HL-60 (cell line): ENCODE measurements around the gene OR1D5.

Experiments used
- GABPA ChIP-seq: IDR thresholded peaks from 2 replicates; pipeline ENCODE4 v1.6.1; 2012; ENCODE audit warnings: low read depth
- POLR2AphosphoS5 ChIP-seq: IDR thresholded peaks from 2 replicates; pipeline ENCODE4 v1.6.1; 2012; ENCODE audit warnings: low read depth
- SPI1 ChIP-seq: IDR thresholded peaks from 2 replicates; pipeline ENCODE4 v1.6.1; 2012; ENCODE audit warnings: low read depth, mild to moderate bottlenecking, borderline replicate concordance
- TF ChIP-seq, protein P1 (sequence below): IDR thresholded peaks from one replicate; pipeline ENCODE4 v1.5.1; 2011; ENCODE audit warnings: low read length, control low read depth, inconsistent platforms; ENCODE audit not compliant: insufficient read depth
- TF ChIP-seq, protein P2 (sequence below): IDR thresholded peaks from 2 replicates; pipeline ENCODE4 v1.6.1; 2012; ENCODE audit warnings: low read depth; ENCODE audit not compliant: insufficient replicate concordance

DNA sequence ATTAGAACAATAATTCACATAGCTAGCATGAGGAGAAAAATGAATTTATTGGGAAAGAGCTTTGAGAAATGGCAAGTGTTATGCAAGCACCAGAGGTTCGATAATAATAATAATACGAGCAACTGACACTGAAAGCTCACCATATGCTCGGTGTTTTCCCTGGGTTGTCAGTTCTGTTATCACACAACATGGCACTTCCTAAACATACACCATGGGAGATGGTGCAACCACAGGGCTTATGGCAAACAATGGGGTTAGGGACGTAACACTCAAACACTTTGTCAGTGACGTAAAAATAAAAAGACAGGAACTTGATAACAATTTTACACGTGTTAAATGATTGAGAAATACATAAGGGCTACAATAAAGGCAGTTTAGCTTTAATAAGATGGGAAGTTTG, 23.7 kb downstream of the OR1D5 start:
- TF ChIP-seq POLR2AphosphoS5 (no peak), GABPA (no peak), SPI1 (no peak)
- TF ChIP-seq, protein P1, sequence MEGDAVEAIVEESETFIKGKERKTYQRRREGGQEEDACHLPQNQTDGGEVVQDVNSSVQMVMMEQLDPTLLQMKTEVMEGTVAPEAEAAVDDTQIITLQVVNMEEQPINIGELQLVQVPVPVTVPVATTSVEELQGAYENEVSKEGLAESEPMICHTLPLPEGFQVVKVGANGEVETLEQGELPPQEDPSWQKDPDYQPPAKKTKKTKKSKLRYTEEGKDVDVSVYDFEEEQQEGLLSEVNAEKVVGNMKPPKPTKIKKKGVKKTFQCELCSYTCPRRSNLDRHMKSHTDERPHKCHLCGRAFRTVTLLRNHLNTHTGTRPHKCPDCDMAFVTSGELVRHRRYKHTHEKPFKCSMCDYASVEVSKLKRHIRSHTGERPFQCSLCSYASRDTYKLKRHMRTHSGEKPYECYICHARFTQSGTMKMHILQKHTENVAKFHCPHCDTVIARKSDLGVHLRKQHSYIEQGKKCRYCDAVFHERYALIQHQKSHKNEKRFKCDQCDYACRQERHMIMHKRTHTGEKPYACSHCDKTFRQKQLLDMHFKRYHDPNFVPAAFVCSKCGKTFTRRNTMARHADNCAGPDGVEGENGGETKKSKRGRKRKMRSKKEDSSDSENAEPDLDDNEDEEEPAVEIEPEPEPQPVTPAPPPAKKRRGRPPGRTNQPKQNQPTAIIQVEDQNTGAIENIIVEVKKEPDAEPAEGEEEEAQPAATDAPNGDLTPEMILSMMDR: no peak
- TF ChIP-seq, protein P2, sequence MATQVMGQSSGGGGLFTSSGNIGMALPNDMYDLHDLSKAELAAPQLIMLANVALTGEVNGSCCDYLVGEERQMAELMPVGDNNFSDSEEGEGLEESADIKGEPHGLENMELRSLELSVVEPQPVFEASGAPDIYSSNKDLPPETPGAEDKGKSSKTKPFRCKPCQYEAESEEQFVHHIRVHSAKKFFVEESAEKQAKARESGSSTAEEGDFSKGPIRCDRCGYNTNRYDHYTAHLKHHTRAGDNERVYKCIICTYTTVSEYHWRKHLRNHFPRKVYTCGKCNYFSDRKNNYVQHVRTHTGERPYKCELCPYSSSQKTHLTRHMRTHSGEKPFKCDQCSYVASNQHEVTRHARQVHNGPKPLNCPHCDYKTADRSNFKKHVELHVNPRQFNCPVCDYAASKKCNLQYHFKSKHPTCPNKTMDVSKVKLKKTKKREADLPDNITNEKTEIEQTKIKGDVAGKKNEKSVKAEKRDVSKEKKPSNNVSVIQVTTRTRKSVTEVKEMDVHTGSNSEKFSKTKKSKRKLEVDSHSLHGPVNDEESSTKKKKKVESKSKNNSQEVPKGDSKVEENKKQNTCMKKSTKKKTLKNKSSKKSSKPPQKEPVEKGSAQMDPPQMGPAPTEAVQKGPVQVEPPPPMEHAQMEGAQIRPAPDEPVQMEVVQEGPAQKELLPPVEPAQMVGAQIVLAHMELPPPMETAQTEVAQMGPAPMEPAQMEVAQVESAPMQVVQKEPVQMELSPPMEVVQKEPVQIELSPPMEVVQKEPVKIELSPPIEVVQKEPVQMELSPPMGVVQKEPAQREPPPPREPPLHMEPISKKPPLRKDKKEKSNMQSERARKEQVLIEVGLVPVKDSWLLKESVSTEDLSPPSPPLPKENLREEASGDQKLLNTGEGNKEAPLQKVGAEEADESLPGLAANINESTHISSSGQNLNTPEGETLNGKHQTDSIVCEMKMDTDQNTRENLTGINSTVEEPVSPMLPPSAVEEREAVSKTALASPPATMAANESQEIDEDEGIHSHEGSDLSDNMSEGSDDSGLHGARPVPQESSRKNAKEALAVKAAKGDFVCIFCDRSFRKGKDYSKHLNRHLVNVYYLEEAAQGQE: no peak
